ENCODE measurements around the gene HERPUD2. TPM values are rescaled to one million over a fixed set of nuclear protein-coding genes. Genes with fewer than 3 reads are reported as not detected.

HERPUD2 gene
- polyA plus RNA-seq, 1 of the 3 experiments (the other 2 are of a cell fraction): 39.2 TPM

DNA sequence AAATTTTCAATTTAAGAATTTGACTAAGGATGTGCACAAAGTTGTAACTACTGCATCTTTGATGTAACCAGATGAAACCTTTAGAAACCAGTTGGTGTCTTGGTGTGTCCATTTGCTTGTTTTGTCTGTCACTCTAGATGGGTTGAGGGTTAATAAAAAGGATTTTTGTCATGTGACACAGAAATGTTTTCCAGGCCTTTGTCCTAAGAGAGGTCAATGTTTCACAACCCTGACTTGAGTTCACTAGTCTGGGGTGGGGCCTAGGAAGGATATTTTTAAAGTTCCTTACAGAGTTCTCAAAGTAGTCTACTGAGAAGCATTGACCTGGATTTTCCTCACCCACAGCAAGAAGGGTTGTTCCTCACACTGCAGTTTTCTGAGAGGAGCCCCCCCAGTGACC lies 90.3 kb downstream of the HERPUD2 start:
- no peak overlapping the region for H2AFZ ChIP-seq (ENCODE audit: low read depth)
- no peak overlapping the region for H3K4me2 ChIP-seq
- no peaks in the 10 kb centered on the region for H3K36me3 ChIP-seq (replicated peaks in 1 of 2; ENCODE audit: control insufficient read depth in 1 of 2, insufficient read depth in 2 of 2, low read length in 1 of 2)
- H3K9ac ChIP-seq: no peak overlapping the region
- no peaks in the 10 kb centered on the region for H3K9me2 ChIP-seq
- no peak for DNase-seq
- no peaks in the 10 kb centered on the region for H3K79me2 ChIP-seq (ENCODE audit: insufficient read depth)
- POLR2A ChIA-PET: no interaction called here
- H3K4me3 ChIP-seq (ENCODE audit: low read depth in 2 of 2, low read length in 1 of 2): no peak overlapping the region
- no peak overlapping the region for H3K27ac ChIP-seq (ENCODE audit: low read depth in 2 of 2, low read length in 1 of 2)
- CTCF ChIA-PET: no interaction called here
- no peaks in the 10 kb centered on the region for H4K20me1 ChIP-seq (ENCODE audit: insufficient read depth)
- TF ChIP-seq, protein P1, sequence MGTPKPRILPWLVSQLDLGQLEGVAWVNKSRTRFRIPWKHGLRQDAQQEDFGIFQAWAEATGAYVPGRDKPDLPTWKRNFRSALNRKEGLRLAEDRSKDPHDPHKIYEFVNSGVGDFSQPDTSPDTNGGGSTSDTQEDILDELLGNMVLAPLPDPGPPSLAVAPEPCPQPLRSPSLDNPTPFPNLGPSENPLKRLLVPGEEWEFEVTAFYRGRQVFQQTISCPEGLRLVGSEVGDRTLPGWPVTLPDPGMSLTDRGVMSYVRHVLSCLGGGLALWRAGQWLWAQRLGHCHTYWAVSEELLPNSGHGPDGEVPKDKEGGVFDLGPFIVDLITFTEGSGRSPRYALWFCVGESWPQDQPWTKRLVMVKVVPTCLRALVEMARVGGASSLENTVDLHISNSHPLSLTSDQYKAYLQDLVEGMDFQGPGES (IDR thresholded peaks at IDR 0.05; ENCODE audit: low read depth, low read length): no peak
- TF ChIP-seq POLR2AphosphoS5 (IDR thresholded peaks at IDR 0.05; ENCODE audit: low read depth, low read length) (no peak), FOXJ3 (CRISPR knock-in tag; IDR thresholded peaks at IDR 0.05) (no peak), MXI1 (IDR thresholded peaks at IDR 0.05; ENCODE audit: low read depth, low read length) (no peak), GABPA (IDR thresholded peaks at IDR 0.05; ENCODE audit: low read depth) (no peak), RCOR1 (IDR thresholded peaks at IDR 0.05; ENCODE audit: low read length) (no peak), TAF1 (IDR thresholded peaks at IDR 0.05; ENCODE audit: borderline replicate concordance, low read depth, low read length) (no peak), FOSL2 (IDR thresholded peaks at IDR 0.05; ENCODE audit: borderline replicate concordance, low read depth) (no peak), RAD21 (IDR thresholded peaks at IDR 0.05; ENCODE audit: low read length) (no peak), EP300 (IDR thresholded peaks at IDR 0.05; ENCODE audit: borderline replicate concordance in 1 of 2, low read depth in 1 of 2, low read length in 1 of 2) (no peak), EZH2phosphoT487 (IDR thresholded peaks at IDR 0.05; ENCODE audit: borderline replicate concordance, low read depth) (no peak), RXRA (IDR thresholded peaks at IDR 0.05; ENCODE audit: borderline replicate concordance, low read depth) (no peak), NFIC (IDR thresholded peaks at IDR 0.05; ENCODE audit: borderline replicate concordance) (no peak), TCF12 (IDR thresholded peaks at IDR 0.05) (no peak)
- TF ChIP-seq, protein P2, sequence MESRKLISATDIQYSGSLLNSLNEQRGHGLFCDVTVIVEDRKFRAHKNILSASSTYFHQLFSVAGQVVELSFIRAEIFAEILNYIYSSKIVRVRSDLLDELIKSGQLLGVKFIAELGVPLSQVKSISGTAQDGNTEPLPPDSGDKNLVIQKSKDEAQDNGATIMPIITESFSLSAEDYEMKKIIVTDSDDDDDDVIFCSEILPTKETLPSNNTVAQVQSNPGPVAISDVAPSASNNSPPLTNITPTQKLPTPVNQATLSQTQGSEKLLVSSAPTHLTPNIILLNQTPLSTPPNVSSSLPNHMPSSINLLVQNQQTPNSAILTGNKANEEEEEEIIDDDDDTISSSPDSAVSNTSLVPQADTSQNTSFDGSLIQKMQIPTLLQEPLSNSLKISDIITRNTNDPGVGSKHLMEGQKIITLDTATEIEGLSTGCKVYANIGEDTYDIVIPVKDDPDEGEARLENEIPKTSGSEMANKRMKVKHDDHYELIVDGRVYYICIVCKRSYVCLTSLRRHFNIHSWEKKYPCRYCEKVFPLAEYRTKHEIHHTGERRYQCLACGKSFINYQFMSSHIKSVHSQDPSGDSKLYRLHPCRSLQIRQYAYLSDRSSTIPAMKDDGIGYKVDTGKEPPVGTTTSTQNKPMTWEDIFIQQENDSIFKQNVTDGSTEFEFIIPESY (IDR thresholded peaks at IDR 0.05; ENCODE audit: borderline replicate concordance, low read depth): no peak
- TF ChIP-seq, protein P3, sequence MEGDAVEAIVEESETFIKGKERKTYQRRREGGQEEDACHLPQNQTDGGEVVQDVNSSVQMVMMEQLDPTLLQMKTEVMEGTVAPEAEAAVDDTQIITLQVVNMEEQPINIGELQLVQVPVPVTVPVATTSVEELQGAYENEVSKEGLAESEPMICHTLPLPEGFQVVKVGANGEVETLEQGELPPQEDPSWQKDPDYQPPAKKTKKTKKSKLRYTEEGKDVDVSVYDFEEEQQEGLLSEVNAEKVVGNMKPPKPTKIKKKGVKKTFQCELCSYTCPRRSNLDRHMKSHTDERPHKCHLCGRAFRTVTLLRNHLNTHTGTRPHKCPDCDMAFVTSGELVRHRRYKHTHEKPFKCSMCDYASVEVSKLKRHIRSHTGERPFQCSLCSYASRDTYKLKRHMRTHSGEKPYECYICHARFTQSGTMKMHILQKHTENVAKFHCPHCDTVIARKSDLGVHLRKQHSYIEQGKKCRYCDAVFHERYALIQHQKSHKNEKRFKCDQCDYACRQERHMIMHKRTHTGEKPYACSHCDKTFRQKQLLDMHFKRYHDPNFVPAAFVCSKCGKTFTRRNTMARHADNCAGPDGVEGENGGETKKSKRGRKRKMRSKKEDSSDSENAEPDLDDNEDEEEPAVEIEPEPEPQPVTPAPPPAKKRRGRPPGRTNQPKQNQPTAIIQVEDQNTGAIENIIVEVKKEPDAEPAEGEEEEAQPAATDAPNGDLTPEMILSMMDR (IDR thresholded peaks at IDR 0.05): no peak
- TF ChIP-seq, protein P4, sequence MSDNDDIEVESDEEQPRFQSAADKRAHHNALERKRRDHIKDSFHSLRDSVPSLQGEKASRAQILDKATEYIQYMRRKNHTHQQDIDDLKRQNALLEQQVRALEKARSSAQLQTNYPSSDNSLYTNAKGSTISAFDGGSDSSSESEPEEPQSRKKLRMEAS (IDR thresholded peaks at IDR 0.05; ENCODE audit: low read depth): no peak
- TF ChIP-seq, protein P5, sequence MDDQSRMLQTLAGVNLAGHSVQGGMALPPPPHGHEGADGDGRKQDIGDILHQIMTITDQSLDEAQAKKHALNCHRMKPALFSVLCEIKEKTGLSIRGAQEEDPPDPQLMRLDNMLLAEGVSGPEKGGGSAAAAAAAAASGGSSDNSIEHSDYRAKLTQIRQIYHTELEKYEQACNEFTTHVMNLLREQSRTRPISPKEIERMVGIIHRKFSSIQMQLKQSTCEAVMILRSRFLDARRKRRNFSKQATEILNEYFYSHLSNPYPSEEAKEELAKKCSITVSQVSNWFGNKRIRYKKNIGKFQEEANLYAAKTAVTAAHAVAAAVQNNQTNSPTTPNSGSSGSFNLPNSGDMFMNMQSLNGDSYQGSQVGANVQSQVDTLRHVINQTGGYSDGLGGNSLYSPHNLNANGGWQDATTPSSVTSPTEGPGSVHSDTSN (IDR thresholded peaks at IDR 0.05): no peak
- H3K9me3 ChIP-seq: no peaks in the 10 kb centered on the region
- H3K27me3 ChIP-seq (ENCODE audit: insufficient read depth): no peaks in the 10 kb centered on the region
- H3K4me1 ChIP-seq (ENCODE audit: control insufficient read depth in 1 of 2, insufficient read depth in 2 of 2, low read depth in 1 of 2, low read length in 1 of 2): 0 out of 4 replicates have a peak, but pooled peaks cover 0 to 4% of the 10 kb centered on the region in 2 experiments
- no peaks in the 10 kb centered on the region for H3F3A ChIP-seq (replicated peaks; ENCODE audit: insufficient read depth)
